NCI-H1092 (cell line): ENCODE data around the gene HCN3.
"Not testable (repeated sequence)": the region's sequence is repeated elsewhere in the genome, so short reads cannot be mapped to it uniquely, and the experiment has no call there.

Experiments
- DNase-seq: peaks from one replicate; lab custom pipeline; 2025; lab: John Stamatoyannopoulos, UW

Gene HCN3

GRCh38 chr1:155284476-155284875 is 7.2 kb downstream of the HCN3 start:
- DNase-seq: no peak

- no peak for DNase-seq
Observed at GRCh38 chr1:155285063-155285462, 7.8 kb downstream of the HCN3 start.

DNA sequence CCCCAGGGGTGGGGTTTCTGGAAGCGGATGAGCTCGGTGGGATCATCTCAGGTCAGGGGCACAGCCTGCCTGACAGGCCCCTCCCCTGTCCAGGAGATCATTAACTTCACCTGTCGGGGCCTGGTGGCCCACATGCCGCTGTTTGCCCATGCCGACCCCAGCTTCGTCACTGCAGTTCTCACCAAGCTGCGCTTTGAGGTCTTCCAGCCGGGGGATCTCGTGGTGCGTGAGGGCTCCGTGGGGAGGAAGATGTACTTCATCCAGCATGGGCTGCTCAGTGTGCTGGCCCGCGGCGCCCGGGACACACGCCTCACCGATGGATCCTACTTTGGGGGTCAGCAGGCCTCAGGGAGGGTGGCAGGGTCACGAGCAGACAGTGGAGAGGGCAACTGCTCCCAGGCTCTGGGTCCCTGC is 8.4 kb downstream of the HCN3 start:
- DNase-seq: no peak

- no peak for DNase-seq
Observed at GRCh38 chr1:155286544-155286943, 9.3 kb downstream of the HCN3 start.

GRCh38 chr1:155287987-155288543 is 10.8 kb downstream of the HCN3 start:
- no peak for DNase-seq

DNA sequence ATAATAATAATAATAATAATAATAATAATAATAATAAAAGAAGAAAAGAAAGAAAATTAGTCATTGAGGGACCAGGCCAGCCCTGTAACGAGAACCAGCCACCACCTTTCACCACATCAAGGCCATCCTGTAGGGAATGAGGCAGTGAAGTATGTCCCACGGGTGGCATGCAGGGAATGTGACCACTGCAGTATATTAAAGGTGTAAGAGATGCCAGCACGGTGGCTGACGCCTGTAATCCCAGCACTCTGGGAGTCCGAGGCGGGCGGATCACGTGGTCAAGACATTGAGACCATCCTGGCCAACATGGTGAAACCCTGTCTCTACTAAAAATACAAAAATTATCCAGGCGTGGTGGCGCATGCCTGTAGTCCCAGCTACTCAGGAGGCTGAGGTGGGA is 13.7 kb downstream of the HCN3 start:
- not testable (repeated sequence) for DNase-seq

DNA sequence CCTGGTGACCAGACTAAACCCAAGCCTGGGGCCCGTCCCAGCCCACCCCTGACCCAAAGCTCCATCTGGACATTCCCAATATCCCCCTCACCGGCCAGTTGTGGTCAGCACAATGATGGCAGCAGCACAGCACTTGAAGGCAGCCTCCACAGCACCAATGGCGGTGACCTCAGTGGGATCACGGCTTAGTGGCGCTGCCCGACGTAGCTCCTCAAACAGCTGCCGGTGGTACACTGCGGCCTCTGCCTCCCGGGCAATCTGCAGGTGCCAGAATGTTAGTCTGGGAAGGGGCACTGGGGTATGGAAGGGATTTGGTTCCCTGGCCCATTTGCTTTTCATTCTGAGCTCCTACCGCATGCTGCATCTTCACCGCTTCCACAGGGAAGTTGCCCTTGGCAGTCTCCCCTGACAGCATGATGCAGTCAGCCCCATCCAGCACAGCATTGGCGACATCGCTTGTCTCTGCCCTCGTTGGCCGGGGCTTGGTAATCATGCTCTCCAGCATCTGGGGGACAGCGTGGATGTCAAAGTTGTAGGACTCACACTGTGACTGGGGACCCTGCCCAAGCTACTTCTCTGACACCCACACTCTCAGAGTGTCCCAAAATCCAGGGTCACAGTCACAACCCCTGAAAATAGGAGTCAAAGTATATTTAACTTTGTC is 16.0 kb downstream of the HCN3 start:
- DNase-seq: no peak

DNA sequence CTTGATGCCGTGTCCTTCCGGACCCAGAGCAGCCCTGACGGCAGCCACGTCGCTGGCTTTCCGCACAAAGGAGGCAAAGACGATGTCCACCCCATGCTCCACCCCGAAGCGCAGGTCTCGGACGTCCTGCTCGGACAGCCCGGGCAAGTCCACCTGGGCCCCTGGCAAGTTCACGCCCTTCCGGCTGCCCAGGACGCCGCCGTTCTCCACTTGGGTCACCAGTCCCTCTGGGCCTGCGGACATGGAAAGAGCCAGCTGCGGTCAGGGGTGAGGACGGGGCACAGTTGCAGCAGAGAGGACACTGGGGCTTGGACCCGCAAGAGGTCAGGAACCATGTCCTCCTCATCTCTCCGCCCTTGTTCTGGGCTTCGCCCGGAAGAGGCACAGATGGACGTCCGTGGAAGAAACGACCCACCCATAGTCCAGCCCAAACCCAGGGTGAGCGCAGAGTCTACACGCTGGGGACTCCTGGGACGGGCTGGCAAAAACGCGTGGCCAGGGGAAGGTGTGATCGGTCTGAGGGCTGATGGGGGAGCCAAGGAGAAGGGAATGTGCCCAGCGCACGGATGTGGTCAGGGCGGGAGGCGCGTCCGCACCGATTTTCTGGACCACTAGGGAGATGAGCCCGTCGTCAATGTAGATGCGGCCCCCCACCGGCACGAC is 17.4 kb downstream of the HCN3 start:
- no peak for DNase-seq

- no peak for DNase-seq
Observed at GRCh38 chr1:155295183-155295941, 18.1 kb downstream of the HCN3 start.

DNA sequence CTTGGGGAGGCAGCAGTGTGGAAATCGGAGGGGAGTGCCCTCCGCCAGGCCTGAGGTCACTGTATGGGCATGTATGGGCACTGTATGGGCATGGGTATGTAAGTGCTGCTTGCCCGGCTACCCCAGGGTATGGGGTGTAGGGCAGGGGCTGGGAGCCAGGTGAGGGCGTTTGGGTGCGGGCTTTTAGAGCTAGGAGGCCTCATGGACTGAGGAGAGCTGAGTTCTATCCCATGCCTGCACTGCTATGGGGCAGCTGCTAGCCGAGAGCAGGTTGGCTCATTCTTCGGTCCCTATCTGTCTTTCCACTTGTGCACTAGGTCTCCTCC is 18.6 kb downstream of the HCN3 start:
- DNase-seq: no peak

DNA sequence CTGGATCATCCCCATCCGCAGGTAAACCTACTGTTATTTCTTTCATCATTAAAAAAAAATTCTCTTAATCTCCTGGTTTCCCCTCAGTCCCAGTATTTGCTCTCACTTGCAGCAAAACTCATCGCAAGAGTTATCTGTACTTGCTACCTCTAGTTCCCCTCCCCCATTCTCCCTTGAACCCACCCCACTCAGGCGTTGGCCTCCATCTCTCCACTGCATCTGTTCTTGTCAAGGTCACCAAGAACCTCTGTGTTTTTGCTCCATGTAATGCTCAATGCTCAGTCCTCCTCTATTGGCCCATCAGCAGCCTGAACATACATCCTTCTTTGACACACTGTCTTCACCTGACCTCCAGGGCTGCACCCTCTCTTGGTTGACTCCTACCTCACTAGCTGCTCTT is 19.4 kb downstream of the HCN3 start:
- DNase-seq: no peak

DNA sequence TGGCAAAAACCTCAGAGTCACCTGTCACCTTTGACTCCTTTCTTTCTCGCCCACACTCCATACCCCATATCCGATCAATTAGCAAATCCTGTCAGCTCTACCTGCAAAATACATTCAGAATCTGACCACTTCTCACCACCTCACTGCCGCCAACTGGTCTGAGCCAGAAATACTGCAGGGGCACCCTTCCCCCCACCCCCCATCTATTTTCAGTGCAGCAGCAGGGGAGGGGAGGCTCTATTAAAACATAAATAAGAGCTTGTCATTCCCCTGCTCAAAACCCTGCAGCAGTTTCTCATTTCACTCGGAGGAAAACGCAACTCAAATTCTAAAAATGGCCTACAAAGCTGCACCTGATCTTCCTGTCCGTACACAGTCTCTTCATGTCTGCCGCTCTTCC is 20.1 kb downstream of the HCN3 start:
- no peak for DNase-seq

- no peak for DNase-seq
Observed at GRCh38 chr1:155300024-155300423, 22.8 kb downstream of the HCN3 start.

DNA sequence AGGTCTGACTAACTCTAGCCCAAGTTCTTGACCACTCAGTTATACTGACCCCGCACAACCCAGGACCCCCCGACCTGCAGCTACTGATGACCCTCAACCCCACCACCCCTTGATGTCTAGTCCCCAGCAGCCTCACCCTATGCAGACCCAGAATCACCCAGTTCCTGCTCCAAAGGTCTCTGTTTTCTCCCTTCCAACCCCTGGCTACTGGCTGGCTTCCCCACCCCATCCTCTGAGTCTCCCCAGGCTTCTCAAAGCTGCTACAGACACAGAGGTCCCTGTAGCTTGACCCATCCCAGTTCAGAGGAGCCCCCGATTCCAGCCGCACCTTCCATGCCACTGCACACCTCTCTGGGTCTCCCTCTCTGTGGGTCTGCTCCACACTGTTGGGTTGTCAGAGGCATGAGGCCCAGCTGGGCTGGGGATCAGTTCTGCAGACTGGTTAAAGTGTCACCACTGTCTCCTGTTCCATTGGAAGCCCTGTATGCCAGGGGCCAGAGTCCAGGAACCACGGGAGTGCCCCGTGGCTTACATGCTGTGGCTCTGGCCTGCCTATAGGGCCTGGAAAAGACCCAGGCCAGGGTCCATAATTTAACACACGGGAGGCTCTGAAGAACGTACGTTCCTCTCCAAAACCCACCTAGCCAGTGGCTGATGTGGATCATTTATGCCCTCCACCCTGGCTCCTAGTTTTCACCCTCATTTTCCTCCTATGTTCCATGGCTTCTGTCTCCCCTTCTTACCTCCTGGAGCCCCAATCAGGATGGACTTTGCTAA is 23.5 kb downstream of the HCN3 start:
- DNase-seq: no peak

DNA sequence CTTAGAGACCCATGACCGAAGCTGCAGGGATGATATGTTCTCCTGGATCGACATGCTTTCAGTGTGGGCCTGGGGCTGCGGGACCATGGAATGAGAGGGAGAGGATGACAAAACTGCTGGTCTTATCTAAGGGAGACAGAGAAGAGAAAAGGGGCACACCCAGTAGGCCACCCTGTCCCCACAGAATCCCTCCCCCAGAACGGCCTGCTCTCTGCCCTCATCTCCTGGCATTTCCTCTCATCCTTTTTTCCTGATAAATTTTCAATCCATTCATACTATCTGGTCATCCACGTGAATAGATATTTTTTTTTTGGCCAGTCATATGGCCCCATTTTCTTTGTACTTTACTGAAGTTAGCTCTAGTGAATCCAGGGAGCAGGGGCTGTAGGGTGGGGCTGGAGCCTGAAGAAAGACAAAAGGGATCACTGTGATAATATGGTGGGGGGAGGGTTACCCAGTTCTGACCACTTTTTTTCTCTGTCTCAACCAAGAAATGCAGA is 24.1 kb downstream of the HCN3 start, which contains the start of gene PKLR:
Gene PKLR, minus strand, starts transcription at position 97 of the 500 bp plus-strand sequence. Its CDS starts 43 bp downstream, at position 54.
- no peak for DNase-seq

DNA sequence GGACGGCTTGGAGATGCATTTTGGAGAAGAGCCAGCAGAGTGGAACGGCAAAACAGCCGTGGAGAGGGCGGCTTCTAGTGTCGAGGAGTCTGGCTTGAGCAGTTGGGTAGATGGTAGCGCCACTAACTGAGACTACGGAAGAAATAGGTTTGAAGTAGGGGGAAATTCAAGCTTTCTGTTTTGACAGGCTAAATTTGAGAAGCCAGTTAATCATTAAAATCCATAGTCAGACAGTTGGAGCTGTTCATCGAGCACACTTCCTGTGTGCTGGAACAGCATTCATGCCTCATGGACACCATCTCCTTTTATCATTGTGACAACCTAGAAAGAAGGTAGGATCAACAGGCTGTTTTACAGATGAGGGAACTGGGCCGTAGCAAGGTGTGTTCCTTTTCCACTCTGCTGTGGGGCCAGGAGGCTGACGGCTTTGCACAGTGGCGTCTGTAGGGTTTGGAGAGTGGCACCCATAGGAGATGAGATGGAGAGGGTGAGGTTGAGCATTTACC is 27.3 kb downstream of the HCN3 start:
- DNase-seq: no peak

DNA sequence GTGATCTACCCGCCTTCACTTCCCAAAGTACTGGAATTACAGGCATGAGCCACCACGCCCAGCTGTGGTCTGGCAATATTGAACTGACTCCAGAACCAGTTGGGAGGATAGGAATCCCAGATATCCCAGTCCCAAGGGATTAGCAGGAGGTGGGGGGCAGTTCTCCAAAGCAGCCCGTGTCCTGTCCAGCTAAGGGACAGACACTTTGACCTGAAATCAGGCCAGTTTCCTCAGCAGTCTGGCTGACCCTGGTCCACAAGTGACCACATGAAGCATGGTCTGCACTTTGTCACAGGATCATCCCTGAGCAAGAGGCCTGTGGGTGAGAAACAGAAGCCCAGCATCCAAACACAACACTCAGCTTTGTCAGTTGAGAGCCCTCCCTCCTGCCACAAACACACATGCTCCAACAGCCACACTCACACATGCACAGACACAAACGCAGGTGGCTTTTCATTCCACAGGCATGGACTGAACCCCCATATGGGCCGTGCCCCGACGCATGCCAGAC is 28.7 kb downstream of the HCN3 start:
- no peak for DNase-seq

DNA sequence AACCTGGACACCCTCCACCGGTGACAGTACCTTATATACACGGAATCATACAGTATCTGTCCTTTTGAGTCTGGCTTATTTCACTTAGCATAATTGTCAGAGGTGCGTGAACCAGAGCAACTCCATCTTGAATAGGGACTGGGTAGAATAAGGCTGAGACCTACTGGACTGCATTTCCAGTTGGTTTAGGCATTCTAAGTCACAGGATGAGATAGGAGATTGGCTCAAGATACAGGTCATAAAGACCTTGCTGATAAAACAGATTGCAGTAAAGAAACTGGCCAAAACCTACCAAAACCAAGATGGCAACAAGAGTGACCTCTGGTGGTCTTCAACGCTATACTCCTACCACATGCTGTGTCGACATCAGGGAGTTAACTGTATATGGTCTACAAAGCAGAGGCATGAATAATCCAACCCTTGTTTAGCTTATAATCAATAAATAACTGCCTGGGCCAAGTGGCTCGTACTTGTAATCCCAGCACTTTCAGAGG is 30.0 kb downstream of the HCN3 start:
- DNase-seq: peak; percentile 12

GRCh38 chr1:155308493-155309422 is 31.5 kb downstream of the HCN3 start, which contains the start of gene FDPS:
Gene FDPS, plus strand, starts transcription at chr1:155308866. Its CDS starts 924 bp downstream, at chr1:155309790.
- peak; percentile 99 for DNase-seq

DNA sequence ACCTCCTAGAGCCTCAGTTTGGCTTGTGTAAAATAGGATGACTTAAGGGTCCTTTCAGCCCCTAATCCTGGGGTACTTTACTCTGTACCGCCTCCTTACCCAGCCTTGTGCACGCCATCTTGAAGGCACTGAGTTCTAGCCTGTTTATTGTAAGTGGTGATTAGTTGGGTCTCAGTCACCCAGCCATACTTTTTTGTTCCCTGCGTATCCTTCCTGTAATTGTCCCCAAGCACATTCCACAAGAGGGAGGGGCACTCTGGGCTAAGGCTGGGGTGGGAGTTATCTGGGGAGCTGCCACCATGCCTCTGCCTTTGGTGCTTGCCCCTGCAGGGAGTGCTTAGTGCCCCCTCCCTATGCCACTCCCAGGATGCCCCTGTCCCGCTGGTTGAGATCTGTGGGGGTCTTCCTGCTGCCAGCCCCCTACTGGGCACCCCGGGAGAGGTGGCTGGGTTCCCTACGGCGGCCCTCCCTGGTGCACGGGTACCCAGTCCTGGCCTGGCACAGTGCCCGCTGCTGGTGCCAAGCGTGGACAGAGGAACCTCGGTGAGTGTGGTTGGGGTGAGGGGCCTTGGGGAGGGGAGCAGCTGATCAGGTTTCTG is 32.3 kb downstream of the HCN3 start:
- no peak for DNase-seq
